ENCODE measurements around the gene ARRB1.

DNA sequence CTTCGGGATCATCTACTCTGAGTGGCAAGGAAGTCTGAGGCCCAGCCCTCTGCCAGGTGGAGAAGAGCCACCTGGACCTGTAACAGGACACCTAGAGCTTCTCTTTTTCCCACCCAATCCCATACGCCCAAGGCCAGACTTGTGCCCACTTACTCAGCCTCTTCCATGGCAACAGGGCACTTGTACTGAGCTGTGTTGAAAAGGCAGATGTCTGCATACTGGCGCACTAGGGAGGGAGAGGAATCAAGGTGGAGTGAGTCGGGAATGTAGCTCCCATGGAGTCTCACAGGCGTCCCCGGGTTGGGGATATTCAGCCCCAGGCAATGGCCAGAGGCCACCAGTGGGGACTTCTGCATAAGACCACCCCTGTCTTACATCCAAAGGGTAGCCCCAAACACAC is 74.8 kb downstream of the ARRB1 start:
- TF ChIP-seq EP300 (IDR thresholded peaks at IDR 0.05): no peak
- TF ChIP-seq, protein P1, sequence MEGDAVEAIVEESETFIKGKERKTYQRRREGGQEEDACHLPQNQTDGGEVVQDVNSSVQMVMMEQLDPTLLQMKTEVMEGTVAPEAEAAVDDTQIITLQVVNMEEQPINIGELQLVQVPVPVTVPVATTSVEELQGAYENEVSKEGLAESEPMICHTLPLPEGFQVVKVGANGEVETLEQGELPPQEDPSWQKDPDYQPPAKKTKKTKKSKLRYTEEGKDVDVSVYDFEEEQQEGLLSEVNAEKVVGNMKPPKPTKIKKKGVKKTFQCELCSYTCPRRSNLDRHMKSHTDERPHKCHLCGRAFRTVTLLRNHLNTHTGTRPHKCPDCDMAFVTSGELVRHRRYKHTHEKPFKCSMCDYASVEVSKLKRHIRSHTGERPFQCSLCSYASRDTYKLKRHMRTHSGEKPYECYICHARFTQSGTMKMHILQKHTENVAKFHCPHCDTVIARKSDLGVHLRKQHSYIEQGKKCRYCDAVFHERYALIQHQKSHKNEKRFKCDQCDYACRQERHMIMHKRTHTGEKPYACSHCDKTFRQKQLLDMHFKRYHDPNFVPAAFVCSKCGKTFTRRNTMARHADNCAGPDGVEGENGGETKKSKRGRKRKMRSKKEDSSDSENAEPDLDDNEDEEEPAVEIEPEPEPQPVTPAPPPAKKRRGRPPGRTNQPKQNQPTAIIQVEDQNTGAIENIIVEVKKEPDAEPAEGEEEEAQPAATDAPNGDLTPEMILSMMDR (IDR thresholded peaks at IDR 0.05): no peak
- TF ChIP-seq POLR2A (IDR thresholded peaks at IDR 0.05): no peak
